Body of pancreas (tissue), 4 donors: ENCODE data around the gene CYP27B1.

ENCODE experiments used
- POLR2A ChIP-seq, 3 donors: fragments of 450-650 bp; IDR thresholded peaks; one replicate each; pipeline ENCODE4 v1.6.1; 2016; ENCODE audit warnings: antibody characterized with exemption in 3 of 3, mild to moderate bottlenecking in 2 of 3
- TF ChIP-seq, protein P1 (sequence below), 7 experiments: fragments of 450-650 bp in 4 of 7; fragments of 200-600 bp in 3 of 7; sonication (generic) in 3 of 7; IDR thresholded peaks; one replicate each; pipeline ENCODE4 v1.5.1; 2016 to 2019; ENCODE audit warnings: antibody characterized with exemption in 7 of 7

DNA sequence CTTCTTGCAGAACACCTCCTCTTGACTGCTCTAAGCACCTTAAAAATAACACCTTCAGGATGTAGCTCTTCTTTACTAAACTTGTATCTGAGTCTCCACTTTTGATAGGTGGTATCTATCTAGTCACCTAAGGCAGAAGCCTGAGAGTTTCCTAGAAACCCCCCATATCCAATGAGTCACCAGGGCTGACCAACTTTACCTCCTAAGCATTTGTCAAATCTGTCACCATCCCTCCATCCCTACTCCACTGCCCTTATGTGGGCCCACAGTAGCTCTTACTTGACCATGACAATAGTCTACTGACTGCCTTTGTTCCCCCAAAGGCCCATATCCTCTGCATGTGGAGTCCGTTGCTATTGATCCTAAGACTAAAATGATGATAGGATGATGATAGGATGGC is 35.7 kb upstream of the CYP27B1 start:
- TF ChIP-seq, protein P1, sequence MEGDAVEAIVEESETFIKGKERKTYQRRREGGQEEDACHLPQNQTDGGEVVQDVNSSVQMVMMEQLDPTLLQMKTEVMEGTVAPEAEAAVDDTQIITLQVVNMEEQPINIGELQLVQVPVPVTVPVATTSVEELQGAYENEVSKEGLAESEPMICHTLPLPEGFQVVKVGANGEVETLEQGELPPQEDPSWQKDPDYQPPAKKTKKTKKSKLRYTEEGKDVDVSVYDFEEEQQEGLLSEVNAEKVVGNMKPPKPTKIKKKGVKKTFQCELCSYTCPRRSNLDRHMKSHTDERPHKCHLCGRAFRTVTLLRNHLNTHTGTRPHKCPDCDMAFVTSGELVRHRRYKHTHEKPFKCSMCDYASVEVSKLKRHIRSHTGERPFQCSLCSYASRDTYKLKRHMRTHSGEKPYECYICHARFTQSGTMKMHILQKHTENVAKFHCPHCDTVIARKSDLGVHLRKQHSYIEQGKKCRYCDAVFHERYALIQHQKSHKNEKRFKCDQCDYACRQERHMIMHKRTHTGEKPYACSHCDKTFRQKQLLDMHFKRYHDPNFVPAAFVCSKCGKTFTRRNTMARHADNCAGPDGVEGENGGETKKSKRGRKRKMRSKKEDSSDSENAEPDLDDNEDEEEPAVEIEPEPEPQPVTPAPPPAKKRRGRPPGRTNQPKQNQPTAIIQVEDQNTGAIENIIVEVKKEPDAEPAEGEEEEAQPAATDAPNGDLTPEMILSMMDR (IDR thresholded peaks at IDR 0.05) = no peak
- TF ChIP-seq POLR2A (IDR thresholded peaks at IDR 0.05) = no peak
